Dermis microvascular lymphatic vessel endothelial cell (primary cell): ENCODE results near the gene SPATA32. TPM values are rescaled to one million over a fixed set of nuclear protein-coding genes. Genes with fewer than 3 reads are reported as not detected.
"Not testable (repeated sequence)": the region's sequence is repeated elsewhere in the genome, so short reads cannot be mapped to it uniquely, and the experiment has no call there.

Experiments used
- DNase-seq, 2 donors: peaks; one replicate each; pipeline versions ENCODE4 v3.0.0 to v3.0.0-alpha.2; 2010; ENCODE audit warnings: low read depth in 2 of 2
- total RNA-seq: library from RNA; depleted of rRNA; stranded (reverse); fragments of >200 nt; gene quantifications from 2 replicates; pipeline ENCODE4 v1.2.1, GENCODE V29; 2014

SPATA32 gene
- total RNA-seq, 1 donor from 2014 or later = not detected

- DNase-seq = peak; percentile 45 to 75
Measured at GRCh38 chr17:45273551-45273957, 11.7 kb upstream of the SPATA32 start.

- DNase-seq = no peak
Measured at GRCh38 chr17:45271603-45272002, 9.7 kb upstream of the SPATA32 start.

GRCh38 chr17:45270828-45271418, 9.0 kb upstream of the SPATA32 start:
- DNase-seq = peak in 1 of 2 donors; percentile 15

GRCh38 chr17:45269912-45270311, 8.0 kb upstream of the SPATA32 start:
- DNase-seq = no peak

GRCh38 chr17:45267436-45268055, 5.7 kb upstream of the SPATA32 start:
- no peak for DNase-seq

- DNase-seq = no peak
Measured at GRCh38 chr17:45266372-45266926, 4.6 kb upstream of the SPATA32 start.

- no peak for DNase-seq
Measured at GRCh38 chr17:45265821-45266220, 3.9 kb upstream of the SPATA32 start.

GRCh38 chr17:45264988-45265387, 3.1 kb upstream of the SPATA32 start:
- DNase-seq = no peak

- no peak for DNase-seq
Measured at GRCh38 chr17:45264430-45264829, 2.5 kb upstream of the SPATA32 start.

- no peak for DNase-seq
Measured at GRCh38 chr17:45263477-45263860, 1.6 kb upstream of the SPATA32 start.

GRCh38 chr17:45262516-45263476, 902 bp upstream of the SPATA32 start:
- DNase-seq = no peak

GRCh38 chr17:45260204-45260783, 1.6 kb downstream of the SPATA32 start:
- no peak for DNase-seq

- no peak for DNase-seq
Measured at GRCh38 chr17:45258981-45259380, 2.9 kb downstream of the SPATA32 start.

- DNase-seq = no peak
Measured at GRCh38 chr17:45257115-45257514, 4.8 kb downstream of the SPATA32 start.

GRCh38 chr17:45256114-45256966, 5.6 kb downstream of the SPATA32 start:
- no peak for DNase-seq

GRCh38 chr17:45255358-45255757, 6.5 kb downstream of the SPATA32 start:
- DNase-seq = no peak

- DNase-seq = no peak
Measured at GRCh38 chr17:45253879-45254278, 8.0 kb downstream of the SPATA32 start.

- DNase-seq = not testable (repeated sequence)
Measured at GRCh38 chr17:45253237-45253636, 8.7 kb downstream of the SPATA32 start.

- DNase-seq = peak; percentile 27 to 43
Measured at GRCh38 chr17:45251931-45252330, 10.0 kb downstream of the SPATA32 start.

- DNase-seq = no peak
Measured at GRCh38 chr17:45248132-45248957, 13.5 kb downstream of the SPATA32 start.
